MM.1S (cell line): Measurements from ENCODE around the gene TLE1.

Experiments
- EZH2 ChIP-seq: fragments of 300-600 bp; sonication (generic); optimal IDR thresholded peaks from 2 replicates; pipeline ENCODE3; 2017; ENCODE audit warnings: low read depth, mild to moderate bottlenecking, antibody characterized with exemption, low read length, mixed read lengths
- EZH2phosphoT487 ChIP-seq: fragments of 300-600 bp; sonication (generic); IDR thresholded peaks from 2 replicates; pipeline ENCODE4 v1.6.1; 2018; ENCODE audit warnings: antibody characterized with exemption, low read length
- TF ChIP-seq, protein P1 (sequence below): fragments of 300-600 bp; sonication (generic); IDR thresholded peaks from 2 replicates; pipeline ENCODE4 v1.5.1; 2016; ENCODE audit warnings: antibody characterized with exemption, low read length, mixed read lengths

DNA sequence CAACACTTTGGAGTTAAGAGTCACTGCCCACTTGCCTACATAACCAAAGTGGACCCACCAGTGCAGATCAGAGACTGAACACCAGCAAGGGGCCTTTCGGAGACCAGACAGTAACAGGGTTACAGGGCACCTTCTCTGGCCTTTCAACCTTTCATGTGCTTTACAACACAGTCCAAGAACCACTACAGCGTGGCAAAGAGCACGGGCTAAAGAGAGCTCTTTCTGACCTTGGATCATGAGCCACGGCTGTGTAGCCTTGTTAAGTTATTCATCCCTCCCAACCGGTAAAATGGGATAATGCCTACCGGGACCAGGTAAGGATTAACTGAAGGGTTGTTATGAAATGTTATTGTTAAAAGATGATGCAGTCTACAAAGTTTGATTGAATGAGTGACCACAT, 75.0 kb downstream of the TLE1 start:
- TF ChIP-seq, protein P1, sequence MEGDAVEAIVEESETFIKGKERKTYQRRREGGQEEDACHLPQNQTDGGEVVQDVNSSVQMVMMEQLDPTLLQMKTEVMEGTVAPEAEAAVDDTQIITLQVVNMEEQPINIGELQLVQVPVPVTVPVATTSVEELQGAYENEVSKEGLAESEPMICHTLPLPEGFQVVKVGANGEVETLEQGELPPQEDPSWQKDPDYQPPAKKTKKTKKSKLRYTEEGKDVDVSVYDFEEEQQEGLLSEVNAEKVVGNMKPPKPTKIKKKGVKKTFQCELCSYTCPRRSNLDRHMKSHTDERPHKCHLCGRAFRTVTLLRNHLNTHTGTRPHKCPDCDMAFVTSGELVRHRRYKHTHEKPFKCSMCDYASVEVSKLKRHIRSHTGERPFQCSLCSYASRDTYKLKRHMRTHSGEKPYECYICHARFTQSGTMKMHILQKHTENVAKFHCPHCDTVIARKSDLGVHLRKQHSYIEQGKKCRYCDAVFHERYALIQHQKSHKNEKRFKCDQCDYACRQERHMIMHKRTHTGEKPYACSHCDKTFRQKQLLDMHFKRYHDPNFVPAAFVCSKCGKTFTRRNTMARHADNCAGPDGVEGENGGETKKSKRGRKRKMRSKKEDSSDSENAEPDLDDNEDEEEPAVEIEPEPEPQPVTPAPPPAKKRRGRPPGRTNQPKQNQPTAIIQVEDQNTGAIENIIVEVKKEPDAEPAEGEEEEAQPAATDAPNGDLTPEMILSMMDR, result no peak
- TF ChIP-seq EZH2, result no peak
- no peak for TF ChIP-seq EZH2phosphoT487
